Stimulated activated naive CD8-positive, alpha-beta T cell treated with anti-CD3 and anti-CD28 coated beads, Interleukin-15, Interleukin-2, amounts not matched to agents 100 U/mL and 50 U/mL, for 24 hours (primary cell): ENCODE data around the gene NLRP5.
A peak's percentile ranks its signal among the peaks of the same experiment; 100 is the strongest.
"Not testable (repeated sequence)": the region's sequence is repeated elsewhere in the genome, so short reads cannot be mapped to it uniquely, and the experiment has no call there.

Source experiments
- ATAC-seq: fragments of 150-1000 bp; cut with Tn5 transposase; one replicate; pipeline ENCODE4 v1.10.0; 2021
- DNase-seq: peaks from one replicate; pipeline ENCODE4 v3.0.0; 2021

Gene NLRP5

GRCh38 chr19:56076498-56076897 lies 89.9 kb downstream of the NLRP5 start:
- DNase-seq (peak; percentile 57), ATAC-seq (no peak)

GRCh38 chr19:56079609-56080008 lies 93.0 kb downstream of the NLRP5 start:
- DNase-seq = no peak
- ATAC-seq = no peak

GRCh38 chr19:56080669-56081401 lies 94.3 kb downstream of the NLRP5 start:
- ATAC-seq (peak; percentile 71), DNase-seq (peak; percentile 84)

- no peak for ATAC-seq
Measured at GRCh38 chr19:56083668-56084067, 97.1 kb downstream of the NLRP5 start.

GRCh38 chr19:56084835-56085536 lies 98.4 kb downstream of the NLRP5 start:
- ATAC-seq (no peak), DNase-seq (no peak)

More at GRCh38 chr19:56083668-56084067, 97.1 kb downstream of the NLRP5 start:
- no peak for DNase-seq

GRCh38 chr19:56085571-56086275 lies 99.1 kb downstream of the NLRP5 start:
- ATAC-seq (peak; percentile 21), DNase-seq (no peak)

- ATAC-seq = no peak
Measured at GRCh38 chr19:56086671-56087430, 100.3 kb downstream of the NLRP5 start.

GRCh38 chr19:56087647-56088496 lies 101.3 kb downstream of the NLRP5 start:
- no peak for ATAC-seq
- no peak for DNase-seq

More at GRCh38 chr19:56086671-56087430, 100.3 kb downstream of the NLRP5 start:
- DNase-seq = no peak

- ATAC-seq (no peak), DNase-seq (no peak)
Measured at GRCh38 chr19:56088497-56089215, 102.1 kb downstream of the NLRP5 start.

- no peak for DNase-seq
- ATAC-seq = no peak
Measured at GRCh38 chr19:56089344-56089743, 102.8 kb downstream of the NLRP5 start.

- ATAC-seq (no peak), DNase-seq (no peak)
Measured at GRCh38 chr19:56091066-56091490, 104.5 kb downstream of the NLRP5 start.

- DNase-seq (no peak), ATAC-seq (no peak)
Measured at GRCh38 chr19:56091751-56092546, 105.4 kb downstream of the NLRP5 start.

- no peak for ATAC-seq
Measured at GRCh38 chr19:56092685-56093631, 106.4 kb downstream of the NLRP5 start.

GRCh38 chr19:56094449-56094848 lies 107.9 kb downstream of the NLRP5 start:
- DNase-seq = no peak

More at GRCh38 chr19:56092685-56093631, 106.4 kb downstream of the NLRP5 start:
- no peak for DNase-seq

GRCh38 chr19:56096665-56097064 lies 110.1 kb downstream of the NLRP5 start:
- no peak for ATAC-seq
- no peak for DNase-seq

More at GRCh38 chr19:56094449-56094848, 107.9 kb downstream of the NLRP5 start:
- ATAC-seq = no peak

GRCh38 chr19:56097306-56097705 lies 110.7 kb downstream of the NLRP5 start:
- DNase-seq = no peak
- ATAC-seq = no peak

GRCh38 chr19:56097776-56098175 lies 111.2 kb downstream of the NLRP5 start:
- DNase-seq = no peak
- no peak for ATAC-seq

GRCh38 chr19:56098237-56098636 lies 111.7 kb downstream of the NLRP5 start:
- not testable (repeated sequence) for DNase-seq, ATAC-seq
